ENCODE results near the gene PDLIM5.

- TF ChIP-seq POLR2AphosphoS5 (IDR thresholded peaks at IDR 0.05; ENCODE audit: low read depth, low read length): no peak
- TF ChIP-seq TAF1 (IDR thresholded peaks at IDR 0.05; ENCODE audit: borderline replicate concordance, low read depth, low read length): no peak
- TF ChIP-seq POLR2A (IDR thresholded peaks at IDR 0.05; ENCODE audit: low read depth, low read length): no peak
These were observed 217.0 kb downstream of the PDLIM5 start for GRCh38 chr4:94668724-94669123.

Data from GM12892 (cell line).